Kidney tubule cell (primary cell): ENCODE data around the gene RFX3.

ENCODE experiments used
- DNase-seq: peaks from one replicate; pipeline ENCODE4 v3.0.0-alpha.2; 2018; ENCODE audit warnings: low spot score

Gene RFX3

DNA sequence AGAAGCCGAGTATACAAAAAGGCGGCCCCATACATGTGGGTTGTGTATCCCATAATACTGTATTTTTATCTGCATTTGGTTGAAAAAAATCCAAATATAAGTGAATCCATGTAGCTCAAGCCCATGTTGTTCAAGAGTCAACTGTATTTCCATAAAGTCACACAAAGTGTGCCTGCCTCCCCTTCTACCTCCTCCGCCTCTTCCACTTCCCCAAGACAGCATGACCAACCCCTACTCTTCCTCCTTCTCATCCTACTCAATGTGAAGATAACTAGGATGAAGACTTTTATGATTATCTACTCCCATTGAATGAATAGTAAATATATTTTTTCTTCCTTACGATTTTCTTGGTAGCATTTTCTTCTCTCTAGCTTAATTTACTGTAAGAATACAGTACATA lies 92.7 kb downstream of the RFX3 start:
- DNase-seq = no peak

DNA sequence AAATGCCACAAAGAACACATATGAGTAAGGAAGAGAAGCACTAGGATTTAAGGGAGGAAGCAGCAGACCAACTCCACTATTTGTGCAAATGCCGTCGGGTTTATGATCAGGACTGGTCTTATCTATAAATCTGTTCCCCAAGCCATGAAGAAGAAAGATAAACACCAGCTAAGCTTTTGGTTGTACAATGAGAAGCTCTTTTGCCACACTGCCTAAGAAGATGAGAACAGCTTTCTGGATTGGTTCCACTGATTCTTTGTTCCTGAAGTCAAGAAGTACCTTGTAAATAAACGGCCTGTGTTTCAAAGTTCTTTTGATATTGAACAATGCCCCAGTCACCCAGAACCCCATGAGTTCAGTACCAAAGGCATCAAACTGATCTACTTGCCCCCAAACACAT lies 93.9 kb downstream of the RFX3 start:
- DNase-seq = no peak

GRCh38 chr9:3419893-3420292 lies 105.9 kb downstream of the RFX3 start:
- DNase-seq = peak; percentile 11

DNA sequence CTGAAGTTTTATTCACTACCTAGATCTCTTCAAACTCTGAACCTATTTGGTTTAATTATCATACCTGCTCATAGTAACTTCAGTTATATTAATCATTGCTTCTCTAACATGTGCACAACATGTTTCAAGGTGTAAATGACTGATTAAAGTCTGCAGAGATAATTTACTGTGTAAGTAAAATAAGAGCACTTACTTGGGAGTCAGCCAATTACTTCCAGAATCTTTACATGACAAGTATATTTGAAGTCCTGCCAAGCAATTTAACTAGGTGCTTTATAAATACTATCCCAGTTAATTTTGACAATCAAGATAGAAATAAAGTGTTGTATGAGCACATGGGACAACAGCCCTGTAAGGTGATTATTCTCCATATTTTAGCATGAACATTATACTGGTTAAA lies 109.9 kb downstream of the RFX3 start:
- no peak for DNase-seq

DNA sequence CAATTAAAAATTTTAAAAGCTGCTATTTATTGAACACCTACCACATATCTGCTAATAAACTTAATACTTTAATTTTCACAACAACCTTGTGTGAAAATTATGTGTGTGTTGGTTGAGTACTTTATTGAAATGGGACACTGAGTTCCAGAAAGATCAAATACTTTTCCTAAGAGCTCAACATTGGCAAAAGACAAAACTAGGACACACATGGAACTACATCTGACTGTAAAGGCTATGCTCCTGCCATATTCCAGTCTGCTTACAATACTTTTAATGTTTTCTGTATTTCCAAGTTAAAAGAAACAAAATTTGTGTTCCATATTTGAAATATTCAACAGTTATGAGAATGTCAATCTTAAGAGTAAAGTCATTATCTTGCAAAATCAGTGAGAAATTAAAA lies 111.8 kb downstream of the RFX3 start:
- DNase-seq = no peak

DNA sequence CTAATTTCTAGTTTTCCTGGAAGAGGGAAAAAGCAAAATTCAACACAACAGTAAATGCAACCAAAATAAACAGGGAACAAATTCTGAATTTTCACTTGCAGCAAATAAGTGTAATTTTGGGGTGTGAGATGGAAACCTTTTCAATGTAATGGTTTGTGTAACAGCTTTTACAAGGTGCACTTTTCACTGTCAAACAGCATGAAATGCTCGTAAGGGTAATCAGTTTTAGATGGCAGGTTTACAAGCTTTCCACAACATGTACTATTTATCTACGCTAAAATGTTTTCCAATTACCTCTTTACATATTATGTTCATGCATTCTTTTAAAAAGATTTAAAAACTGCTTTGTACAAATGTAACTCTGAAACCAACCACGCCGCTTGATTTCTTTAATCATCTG lies 115.3 kb downstream of the RFX3 start:
- no peak for DNase-seq

GRCh38 chr9:3409453-3409852 lies 116.3 kb downstream of the RFX3 start:
- no peak for DNase-seq

- DNase-seq = no peak
Measured at GRCh38 chr9:3403315-3403714, 122.5 kb downstream of the RFX3 start.

- DNase-seq = no peak
Measured at GRCh38 chr9:3401221-3401954, 124.4 kb downstream of the RFX3 start.

DNA sequence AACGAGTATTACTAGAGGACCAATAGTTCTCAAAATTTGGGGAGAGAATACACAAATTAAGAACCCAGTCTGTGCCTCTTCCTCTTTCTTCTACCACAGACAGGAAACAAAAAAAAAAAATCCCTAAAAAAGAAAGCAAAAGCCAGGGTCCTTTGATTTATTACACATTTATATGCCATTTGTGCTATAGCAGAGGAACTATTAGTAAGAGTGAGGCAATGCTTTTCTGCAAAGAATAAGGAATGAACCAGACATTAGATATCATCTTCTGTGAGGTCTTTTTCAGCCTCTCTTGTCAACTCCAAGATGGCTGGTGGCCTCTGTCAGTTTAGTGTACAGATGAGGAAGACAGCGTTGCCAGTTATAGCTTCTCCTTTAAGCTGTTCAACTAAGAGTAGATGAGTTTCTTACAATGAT lies 127.6 kb downstream of the RFX3 start:
- DNase-seq = no peak

DNA sequence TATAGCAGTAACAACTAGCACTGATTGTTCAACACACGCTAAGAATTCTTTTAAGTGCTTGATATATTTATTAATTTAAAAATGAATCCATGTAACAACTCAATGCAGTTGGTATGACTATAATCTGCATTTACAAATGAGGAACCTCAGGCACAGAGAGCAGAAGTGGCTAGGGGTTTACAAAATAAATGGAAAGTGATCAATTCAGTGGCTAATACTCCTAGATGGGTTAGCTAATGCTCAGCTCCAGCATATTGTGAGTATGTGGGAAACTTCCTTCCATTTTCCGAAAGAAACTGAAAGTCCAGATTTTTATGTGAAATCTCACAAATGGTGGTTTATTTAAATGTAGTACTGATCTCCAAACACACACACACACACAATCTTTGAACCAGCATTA lies 128.0 kb downstream of the RFX3 start:
- DNase-seq = no peak

- DNase-seq = no peak
Measured at GRCh38 chr9:3391414-3391813, 134.4 kb downstream of the RFX3 start.

- DNase-seq = no peak
Measured at GRCh38 chr9:3386753-3387152, 139.0 kb downstream of the RFX3 start.

- DNase-seq = peak; percentile 4
Measured at GRCh38 chr9:3385871-3386270, 139.9 kb downstream of the RFX3 start.

- DNase-seq = no peak
Measured at GRCh38 chr9:3371842-3372241, 154.0 kb downstream of the RFX3 start.

DNA sequence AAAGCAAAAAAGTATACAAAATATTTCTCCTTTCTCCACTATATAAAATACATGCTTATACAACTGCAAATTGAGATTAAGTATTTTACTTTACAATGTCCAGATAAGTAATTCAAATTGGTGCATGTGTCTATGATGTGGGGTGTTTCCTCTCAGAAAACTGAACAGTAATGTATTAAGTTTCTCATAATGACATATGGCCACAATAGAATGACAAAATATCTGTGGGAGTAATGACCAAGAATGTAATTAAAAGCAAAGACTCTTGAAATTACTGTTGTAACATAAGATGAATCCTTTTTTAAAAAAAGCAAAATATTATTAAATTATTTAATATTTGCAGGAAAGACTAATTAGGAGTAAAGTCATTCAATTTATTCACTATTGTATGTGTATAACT lies 155.1 kb downstream of the RFX3 start:
- DNase-seq = no peak

GRCh38 chr9:3367185-3367584 lies 158.6 kb downstream of the RFX3 start:
- DNase-seq = no peak

DNA sequence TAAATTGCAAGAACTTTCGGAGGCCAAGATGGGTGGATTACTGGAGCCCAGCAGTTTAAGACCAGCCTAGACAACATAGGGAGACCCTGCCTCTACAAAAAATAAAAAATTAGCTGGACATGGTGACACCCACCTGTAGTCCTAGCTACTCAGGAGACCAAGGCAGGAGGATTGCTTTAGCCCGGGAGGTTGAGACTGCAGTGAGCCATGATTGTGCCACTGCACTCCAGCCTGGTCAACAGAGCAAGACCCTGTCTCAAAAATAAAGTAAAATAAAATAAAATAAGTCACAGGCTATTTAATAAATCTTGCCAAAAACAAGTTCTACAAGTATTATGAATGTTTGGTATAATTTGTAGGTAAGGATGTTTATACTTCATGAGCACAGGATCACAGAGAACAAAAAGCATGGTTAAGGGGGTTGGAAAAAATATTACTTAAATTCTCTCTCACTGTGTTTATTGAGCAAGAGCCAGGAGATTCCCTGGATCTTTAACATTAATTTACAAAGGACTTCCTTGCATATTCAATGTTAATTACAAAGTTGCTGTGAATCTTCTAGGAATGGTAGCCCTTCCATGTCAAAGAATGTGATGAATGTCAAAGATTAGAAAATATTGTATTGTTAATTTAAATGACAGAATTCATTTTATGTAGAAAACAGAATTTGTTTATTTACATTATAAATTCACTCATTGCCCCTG lies 164.0 kb downstream of the RFX3 start:
- no peak for DNase-seq

DNA sequence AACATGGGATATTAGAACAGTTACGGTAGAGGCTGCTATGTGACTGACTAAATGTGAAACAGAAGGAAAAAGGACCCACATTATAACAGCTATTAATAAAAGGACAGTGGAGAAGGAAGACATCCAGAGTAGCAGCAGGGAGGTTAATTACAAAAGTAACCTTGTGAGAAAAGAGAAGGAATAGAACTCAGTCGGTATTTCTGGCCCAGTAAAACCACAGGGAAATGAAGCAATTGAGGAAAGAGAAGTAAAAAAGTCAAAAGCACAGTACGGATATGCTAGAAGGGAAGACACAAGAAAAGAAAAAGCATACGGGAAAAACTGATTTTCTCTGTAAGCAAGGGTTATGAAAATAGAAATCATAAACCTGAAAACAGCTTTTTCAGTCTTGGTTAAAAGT lies 164.7 kb downstream of the RFX3 start:
- no peak for DNase-seq

GRCh38 chr9:3360245-3360644 lies 165.6 kb downstream of the RFX3 start:
- peak; percentile 10 for DNase-seq

GRCh38 chr9:3359778-3360177 lies 166.0 kb downstream of the RFX3 start:
- DNase-seq = no peak

GRCh38 chr9:3359048-3359692 lies 166.6 kb downstream of the RFX3 start:
- no peak for DNase-seq

GRCh38 chr9:3348169-3348568 lies 177.6 kb downstream of the RFX3 start:
- no peak for DNase-seq
